H9 (cell line): ENCODE measurements around the gene SLC12A3. TPM values are rescaled to one million over a fixed set of nuclear protein-coding genes. Genes with fewer than 3 reads are reported as not detected.

ENCODE experiments used
- DNase-seq: peaks from one replicate; pipeline ENCODE4 v3.0.0-alpha.2; 2017
- H2AFZ ChIP-seq: one replicate; pipeline ENCODE4 v1.6.1; 2013; ENCODE audit warnings: mild to moderate bottlenecking, low read length, control low read depth, moderate library complexity
- H2AK5ac ChIP-seq: 2 replicates; pipeline ENCODE4 v1.6.1; 2013; ENCODE audit warnings: low read length, control low read depth, mixed read lengths; ENCODE audit not compliant: insufficient read length
- H2BK120ac ChIP-seq: one replicate; pipeline ENCODE4 v1.6.1; 2013; ENCODE audit warnings: low read depth, mild to moderate bottlenecking, low read length, control low read depth, inconsistent platforms; ENCODE audit not compliant: poor library complexity, severe bottlenecking
- H2BK12ac ChIP-seq: 2 replicates; pipeline ENCODE4 v1.6.1; 2013; ENCODE audit warnings: low read length, control low read depth, mixed read lengths, low read depth; ENCODE audit not compliant: insufficient read length
- H2BK15ac ChIP-seq: 2 replicates; pipeline ENCODE4 v1.6.1; 2013; ENCODE audit warnings: low read depth, low read length, control low read depth
- H2BK20ac ChIP-seq: one replicate; pipeline ENCODE4 v1.6.1; 2013; ENCODE audit warnings: low read depth, mild to moderate bottlenecking, low read length, control low read depth, inconsistent platforms; ENCODE audit not compliant: poor library complexity, severe bottlenecking
- H2BK5ac ChIP-seq: 2 replicates; pipeline ENCODE4 v1.6.1; 2013; ENCODE audit warnings: low read length, control low read depth, mixed read lengths; ENCODE audit not compliant: insufficient read length
- H3K14ac ChIP-seq: 2 replicates; pipeline ENCODE4 v1.6.1; 2013; ENCODE audit warnings: low read length, control low read depth; ENCODE audit not compliant: insufficient read depth
- H3K18ac ChIP-seq: 2 replicates; pipeline ENCODE4 v1.6.1; 2013; ENCODE audit warnings: low read depth, mild to moderate bottlenecking, mixed read lengths, low read length, control low read depth; ENCODE audit not compliant: insufficient read length
- H3K23ac ChIP-seq: 2 replicates; pipeline ENCODE4 v1.6.1; 2013; ENCODE audit warnings: low read length, control low read depth, mixed read lengths, low read depth; ENCODE audit not compliant: insufficient read length
- H3K23me2 ChIP-seq: 2 replicates; pipeline ENCODE4 v1.6.1; 2013; ENCODE audit warnings: low read depth, mild to moderate bottlenecking, mixed read lengths, low read length, control low read depth; ENCODE audit not compliant: insufficient read length, poor library complexity, severe bottlenecking
- H3K27ac ChIP-seq: 2 replicates; pipeline ENCODE4 v1.5.1; 2013; ENCODE audit warnings: low read length, control low read depth, mixed read lengths, low read depth; ENCODE audit not compliant: insufficient read length
- H3K27me3 ChIP-seq: 2 replicates; pipeline ENCODE4 v1.6.1; 2013; ENCODE audit warnings: low read length, control low read depth, inconsistent platforms; ENCODE audit not compliant: insufficient read depth
- H3K4ac ChIP-seq: 2 replicates; pipeline ENCODE4 v1.6.1; 2013; ENCODE audit warnings: low read depth, mild to moderate bottlenecking, control low read depth, inconsistent platforms, low read length, moderate library complexity
- H3K4me1 ChIP-seq: 2 replicates; pipeline ENCODE4 v1.6.1; 2013; ENCODE audit warnings: low read length, control low read depth, inconsistent platforms; ENCODE audit not compliant: insufficient read depth
- H3K4me2 ChIP-seq: 2 replicates; pipeline ENCODE4 v1.6.1; 2013; ENCODE audit warnings: low read length, control low read depth, mixed read lengths; ENCODE audit not compliant: insufficient read length, insufficient read depth
- H3K56ac ChIP-seq: 2 replicates; pipeline ENCODE4 v1.6.1; 2013; ENCODE audit warnings: low read depth, mild to moderate bottlenecking, mixed read lengths, low read length, control low read depth; ENCODE audit not compliant: insufficient read length
- H3K79me1 ChIP-seq: 2 replicates; pipeline ENCODE4 v1.6.1; 2013; ENCODE audit warnings: low read depth, mild to moderate bottlenecking, moderate library complexity, low read length, control low read depth, inconsistent platforms; ENCODE audit not compliant: insufficient read depth, poor library complexity, severe bottlenecking
- H3K79me2 ChIP-seq: 2 replicates; pipeline ENCODE4 v1.6.1; 2013; ENCODE audit warnings: low read length, control low read depth, inconsistent platforms; ENCODE audit not compliant: insufficient read depth
- H3K9ac ChIP-seq: 2 replicates; pipeline ENCODE4 v1.6.1; 2013; ENCODE audit warnings: low read length, control low read depth, mixed read lengths; ENCODE audit not compliant: insufficient read length; ENCODE audit errors: extremely low read depth
- H3K9me3 ChIP-seq: one replicate; pipeline ENCODE4 v1.6.1; 2013; ENCODE audit warnings: low read depth, low read length, inconsistent platforms; ENCODE audit not compliant: control insufficient read depth
- H3T11ph ChIP-seq: one replicate; pipeline ENCODE4 v1.6.1; 2013; ENCODE audit warnings: mild to moderate bottlenecking, low read length, control low read depth, inconsistent platforms
- H4K20me1 ChIP-seq: one replicate; pipeline ENCODE4 v1.6.1; 2013; ENCODE audit not compliant: control insufficient read depth, insufficient read length, insufficient read depth
- H4K5ac ChIP-seq: 2 replicates; pipeline ENCODE4 v1.6.1; 2013; ENCODE audit warnings: low read depth, mild to moderate bottlenecking, mixed read lengths, low read length, control low read depth; ENCODE audit not compliant: insufficient read length
- H4K8ac ChIP-seq: replicated peaks from 2 replicates; pipeline ENCODE4 v1.6.1; 2013; ENCODE audit warnings: low read length, control low read depth, mixed read lengths, low read depth; ENCODE audit not compliant: insufficient read length
- H4K91ac ChIP-seq: 2 replicates; pipeline ENCODE4 v1.6.1; 2013; ENCODE audit warnings: low read depth, mild to moderate bottlenecking, moderate library complexity, mixed read lengths, low read length, control low read depth; ENCODE audit not compliant: insufficient read length
- H3K27ac Mint-ChIP-seq, 3 experiments: 2 replicates in 2 of 3; 3 replicates in 1 of 3; pipeline ENCODE4 v1.8.0; 2020 to 2021; ENCODE audit warnings: mixed read lengths in 3 of 3, mild to moderate bottlenecking in 1 of 3, moderate library complexity in 1 of 3
- H3K27me3 Mint-ChIP-seq: 2 replicates; pipeline ENCODE4 v1.8.0; 2021; ENCODE audit warnings: low read depth, mild to moderate bottlenecking, moderate library complexity, mixed read lengths
- H3K36me3 Mint-ChIP-seq, 3 experiments: 2 replicates in 2 of 3; 3 replicates in 1 of 3; pipeline ENCODE4 v1.8.0; 2020 to 2021; ENCODE audit warnings: low read depth in 3 of 3, mixed read lengths in 3 of 3; ENCODE audit not compliant: insufficient read depth in 1 of 3
- H3K4me1 Mint-ChIP-seq, 2 experiments: 2 replicates each; pipeline ENCODE4 v1.8.0; 2020; ENCODE audit warnings: mixed read lengths in 2 of 2
- H3K4me3 Mint-ChIP-seq, 2 experiments: 2 replicates in 1 of 2; 3 replicates in 1 of 2; pipeline ENCODE4 v1.8.0; 2020 to 2021; ENCODE audit warnings: mild to moderate bottlenecking in 2 of 2, mixed read lengths in 2 of 2, moderate library complexity in 1 of 2
- H3K9me3 Mint-ChIP-seq, 2 experiments: 2 replicates in 1 of 2; 3 replicates in 1 of 2; pipeline ENCODE4 v1.8.0; 2020; ENCODE audit warnings: mild to moderate bottlenecking in 2 of 2, mixed read lengths in 2 of 2, moderate library complexity in 1 of 2
- CTCF ChIP-seq: fragments of 200-600 bp; sonication (generic); conservative IDR thresholded peaks from 3 replicates; pipeline ENCODE4 v1.8.0; 2021; ENCODE audit warnings: antibody characterized with exemption, mild to moderate bottlenecking
- WGBS: extraction: QIAGEN DNeasy Blood & Tissue Kit; methylation state at CpG from one replicate; pipeline ENCODE4 v1.1.7; 2013; ENCODE audit warnings: missing lambda C conversion rate, low lambda C conversion rate, mixed read lengths; ENCODE audit not compliant: insufficient read length; ENCODE audit errors: extremely low coverage; 5-methylcytosine and 5-hydroxymethylcytosine counted together
- total RNA-seq: library from RNA; stranded (reverse); gene quantifications from 2 replicates; pipeline ENCODE4 v1.2.1, GENCODE V29; 2021

Gene SLC12A3
- total RNA-seq, 1 experiment from 2014 or later = not detected

DNA sequence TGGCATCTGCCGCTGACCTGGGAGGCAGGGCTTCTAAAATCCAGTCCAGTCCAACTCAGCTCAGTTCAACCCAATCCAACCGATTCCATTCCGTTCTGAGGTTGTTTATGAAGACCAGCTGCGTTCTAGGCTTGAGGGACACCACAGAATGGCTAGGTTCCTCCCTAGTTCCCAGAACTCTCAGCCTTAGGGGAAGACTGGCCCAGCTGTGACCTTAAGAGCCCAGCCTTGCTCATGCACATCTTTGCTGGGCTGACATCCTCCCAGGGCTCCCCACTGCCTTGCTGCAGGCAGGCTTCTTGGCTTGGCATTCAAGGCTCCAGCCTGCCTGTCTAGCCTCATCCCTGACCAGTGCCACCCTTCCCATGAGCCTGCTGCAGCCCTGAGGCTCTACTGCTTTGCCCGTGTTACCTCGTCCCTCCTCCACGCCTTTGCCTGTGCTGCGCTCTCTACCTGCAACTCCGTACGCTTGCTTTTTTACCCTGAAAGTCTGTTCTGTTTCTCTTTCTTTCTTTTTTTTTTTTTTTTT, 7.9 kb downstream of the SLC12A3 start:
- no peak overlapping the region; a peak in 1 of 7 replicates for H3K27ac Mint-ChIP-seq
- H3K36me3 Mint-ChIP-seq = no peaks in the 10 kb centered on the region
- no peak overlapping the region for H3T11ph ChIP-seq
- H3K4me2 ChIP-seq = no peak overlapping the region
- H3K79me2 ChIP-seq = no peaks in the 10 kb centered on the region
- H2BK15ac ChIP-seq = no peak overlapping the region
- H3K18ac ChIP-seq = no peak overlapping the region
- no peaks in the 10 kb centered on the region for H3K4me1 Mint-ChIP-seq
- H3K14ac ChIP-seq = no peak overlapping the region; the same call in 1 of the 2 replicates
- H3K4me3 Mint-ChIP-seq = no peak overlapping the region
- no peak overlapping the region for H2AFZ ChIP-seq
- no peaks in the 10 kb centered on the region for H3K4me1 ChIP-seq
- H2BK20ac ChIP-seq = no peak overlapping the region
- no peak overlapping the region for H4K5ac ChIP-seq
- no peak overlapping the region for H3K23ac ChIP-seq
- no peaks in the 10 kb centered on the region for H3K9me3 Mint-ChIP-seq
- no peak overlapping the region for H2BK120ac ChIP-seq
- H2AK5ac ChIP-seq = no peak overlapping the region
- no peak overlapping the region for H3K56ac ChIP-seq
- H4K8ac ChIP-seq = no peak overlapping the region
- no peak overlapping the region for H2BK12ac ChIP-seq
- H3K27me3 ChIP-seq = no peaks in the 10 kb centered on the region
- no peak for TF ChIP-seq CTCF
- no peaks in the 10 kb centered on the region for H3K27me3 Mint-ChIP-seq
- WGBS = no CpG with 5 or more reads among the region's 10 CpGs
- H4K20me1 ChIP-seq = no peaks in the 10 kb centered on the region
- H3K79me1 ChIP-seq = no peaks in the 10 kb centered on the region
- no peak overlapping the region for H3K9ac ChIP-seq
- no peak overlapping the region for H4K91ac ChIP-seq
- H3K4ac ChIP-seq = no peak overlapping the region
- H3K9me3 ChIP-seq = no peaks in the 10 kb centered on the region
- no peaks in the 10 kb centered on the region for H3K23me2 ChIP-seq
- H3K27ac ChIP-seq = no peak overlapping the region
- H2BK5ac ChIP-seq = no peak overlapping the region
- no peak for DNase-seq
